ENCODE measurements around the gene MINDY2. TPM values are rescaled to one million over a fixed set of nuclear protein-coding genes. Genes with fewer than 3 reads are reported as not detected.
"Not testable (repeated sequence)": the region's sequence is repeated elsewhere in the genome, so short reads cannot be mapped to it uniquely, and the experiment has no call there.

The MINDY2 gene
- polyA plus RNA-seq, 1 donor from 2014 or later: 14.1 TPM

GRCh38 chr15:58875343-58875742 is 104.2 kb downstream of the MINDY2 start:
- no peak overlapping the region for H3K4me3 Mint-ChIP-seq
- H3K27ac Mint-ChIP-seq: no peak overlapping the region
- H3K36me3 Mint-ChIP-seq: peaks cover 5% of the 10 kb centered on the region
- peaks cover 0 to 2% (median 0%) of the 10 kb centered on the region in 3 donors for H3K9me3 Mint-ChIP-seq
- H3K27me3 Mint-ChIP-seq: no peaks in the 10 kb centered on the region
- peaks cover 0 to 2% (median 0%) of the 10 kb centered on the region in 3 donors for H3K4me1 Mint-ChIP-seq

DNA sequence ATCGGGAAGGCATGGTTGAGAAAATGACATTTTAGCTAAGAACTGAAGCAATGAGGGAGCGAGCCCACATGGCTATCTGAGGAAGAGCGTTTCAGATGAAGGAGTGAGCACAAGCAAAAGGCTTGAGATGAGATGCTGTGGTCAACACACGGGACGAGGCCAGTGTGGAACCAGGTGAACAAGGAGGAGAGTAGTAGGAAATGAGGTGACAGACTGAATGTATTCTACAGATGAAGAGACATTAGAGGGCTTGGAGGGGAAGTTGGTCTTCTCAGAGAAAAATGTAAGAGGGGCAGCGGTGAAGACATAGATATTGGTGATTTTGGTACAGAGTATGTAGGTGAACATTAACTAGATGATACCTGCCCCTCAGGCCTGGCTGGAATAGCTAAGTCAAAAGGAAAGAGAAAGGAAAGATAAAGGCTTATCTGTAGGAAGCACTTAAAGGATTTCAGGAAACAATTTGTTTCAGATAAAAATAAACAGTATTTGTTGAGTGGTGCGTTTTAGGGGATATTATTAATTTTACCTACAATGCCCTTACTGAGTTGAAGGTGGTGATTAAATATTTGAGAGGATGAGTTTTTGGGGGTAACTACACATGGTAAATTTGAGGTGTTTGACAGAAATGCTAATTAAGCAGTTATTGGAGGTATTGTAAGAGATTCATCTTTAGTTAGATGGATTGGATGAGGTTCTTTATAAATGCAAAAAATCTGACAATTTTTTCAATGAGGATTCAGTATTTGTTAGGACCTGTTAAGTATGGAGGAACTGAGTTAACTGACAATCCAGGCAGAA is 105.4 kb downstream of the MINDY2 start:
- Mint-ChIP-seq H3K27me3 (no peaks in the 10 kb centered on the region), H3K27ac (peak overlapping the region in 1 of 3 donors; percentile 2), H3K9me3 (peaks cover 0 to 2% (median 0%) of the 10 kb centered on the region in 3 donors), H3K36me3 (peaks cover 5% of the 10 kb centered on the region), H3K4me3 (no peak overlapping the region), H3K4me1 (peaks cover 0 to 2% (median 0%) of the 10 kb centered on the region in 3 donors)

DNA sequence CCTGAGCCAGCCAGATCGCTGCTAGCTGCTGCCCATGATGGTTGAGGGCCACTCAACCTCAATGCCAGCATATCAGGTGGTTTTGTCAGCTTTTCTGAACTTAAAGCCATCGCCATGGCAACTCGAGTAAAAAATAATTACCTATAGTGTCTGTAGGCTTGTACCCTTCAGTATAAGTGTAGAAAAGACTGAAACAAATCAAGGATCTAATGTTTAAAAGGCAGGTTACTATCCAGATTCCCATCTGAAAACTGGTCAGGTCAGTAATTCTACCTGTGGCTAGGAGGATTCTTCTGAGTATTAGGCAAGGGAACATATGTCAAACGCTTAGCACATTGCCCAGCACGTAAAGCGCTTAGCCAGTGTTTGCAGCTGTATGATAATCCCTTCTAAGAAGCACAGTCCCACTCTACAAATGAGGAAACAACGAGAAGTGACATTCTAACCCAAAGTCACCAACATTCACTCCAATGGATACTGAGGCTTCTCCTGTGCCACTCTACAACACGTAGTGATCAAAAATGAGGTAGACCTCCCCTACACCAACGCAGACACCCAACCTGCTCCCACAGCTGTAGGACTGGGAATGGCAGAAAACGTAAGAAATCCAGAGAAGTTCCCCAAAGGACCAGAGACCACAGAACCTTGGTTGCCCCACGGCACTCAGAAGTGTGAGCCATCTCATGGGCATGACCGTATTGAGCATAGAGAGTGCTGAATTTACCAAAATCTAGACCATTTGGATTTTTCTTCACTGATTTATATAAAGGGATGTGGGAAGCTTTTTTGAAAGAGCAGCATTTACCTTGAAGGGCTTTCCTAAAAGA is 107.1 kb downstream of the MINDY2 start:
- Mint-ChIP-seq H3K9me3 (peaks cover 0 to 2% (median 0%) of the 10 kb centered on the region in 3 donors), H3K4me1 (peaks cover 0 to 2% (median 0%) of the 10 kb centered on the region in 3 donors), H3K36me3 (peaks cover 11% of the 10 kb centered on the region), H3K27me3 (no peaks in the 10 kb centered on the region), H3K4me3 (no peak overlapping the region), H3K27ac (no peak overlapping the region)

DNA sequence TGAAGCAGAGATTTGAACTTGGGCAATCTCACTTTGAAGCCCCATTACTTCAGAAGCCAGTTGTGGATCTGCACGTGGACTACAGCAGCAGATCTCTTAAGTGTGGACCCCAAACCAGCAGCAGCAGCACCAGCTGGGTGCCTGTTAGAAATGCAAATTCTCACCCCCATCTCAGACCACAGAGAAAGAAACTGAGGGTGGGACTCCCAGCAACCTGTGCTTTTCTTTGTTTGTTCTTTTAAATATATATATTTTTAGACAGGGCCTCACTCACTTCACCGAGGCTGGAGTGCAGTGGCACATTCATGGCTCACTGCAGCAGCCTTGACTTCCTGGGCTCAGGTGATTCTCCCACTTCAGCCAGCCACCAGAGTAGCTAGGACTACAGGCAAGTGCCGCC is 109.2 kb downstream of the MINDY2 start:
- no peaks in the 10 kb centered on the region for H3K27me3 Mint-ChIP-seq
- H3K36me3 Mint-ChIP-seq: peaks cover 13% of the 10 kb centered on the region
- no peak overlapping the region for H3K4me3 Mint-ChIP-seq
- H3K9me3 Mint-ChIP-seq: peaks cover 0 to 2% (median 0%) of the 10 kb centered on the region in 3 donors
- H3K4me1 Mint-ChIP-seq: peaks cover 0 to 2% (median 0%) of the 10 kb centered on the region in 3 donors
- no peak overlapping the region for H3K27ac Mint-ChIP-seq

DNA sequence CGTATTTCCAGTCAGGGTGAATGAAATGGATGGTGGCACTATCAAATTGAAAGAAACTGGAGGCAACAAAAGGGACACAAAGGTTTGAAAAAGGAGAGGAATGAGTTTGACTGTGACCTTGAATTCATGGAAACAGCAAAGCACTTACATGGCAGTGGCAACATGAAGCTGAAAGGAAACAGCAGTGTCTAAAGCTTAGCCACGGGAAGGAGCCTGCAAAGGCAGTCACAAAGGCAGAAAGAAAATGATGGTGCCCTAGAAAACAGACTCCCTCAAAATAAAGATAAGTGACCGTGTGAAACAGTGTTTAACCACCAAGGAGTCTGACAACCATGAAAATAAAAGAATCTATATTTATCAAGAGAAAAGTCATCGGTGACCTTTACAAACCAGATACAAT is 111.1 kb downstream of the MINDY2 start:
- Mint-ChIP-seq H3K36me3 (peaks cover 19% of the 10 kb centered on the region), H3K4me3 (no peak overlapping the region), H3K27me3 (no peaks in the 10 kb centered on the region), H3K4me1 (peaks cover 0 to 2% (median 0%) of the 10 kb centered on the region in 3 donors), H3K27ac (no peak overlapping the region), H3K9me3 (no peaks in the 10 kb centered on the region)

DNA sequence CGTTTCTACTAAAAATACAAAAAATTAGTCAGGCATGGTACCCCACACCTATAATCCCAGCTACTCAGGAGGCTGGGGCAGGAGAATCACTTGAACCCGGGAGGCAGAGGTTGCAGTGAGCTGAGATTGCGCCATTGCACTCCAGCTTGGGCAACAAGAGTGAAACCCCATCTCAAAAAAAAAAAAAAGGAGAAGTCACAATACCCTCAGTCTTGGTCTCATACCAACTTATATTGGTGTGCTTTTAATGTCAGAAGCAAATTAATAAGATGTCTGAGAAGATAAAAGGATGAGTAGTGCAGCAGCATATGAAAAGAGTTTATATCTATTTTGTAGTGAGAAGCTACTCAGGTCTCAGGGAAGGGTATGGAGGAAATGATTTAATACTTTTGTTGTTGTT is 112.8 kb downstream of the MINDY2 start:
- not testable (repeated sequence) for H3K27ac Mint-ChIP-seq, H3K4me1 Mint-ChIP-seq, H3K4me3 Mint-ChIP-seq, H3K9me3 Mint-ChIP-seq, H3K27me3 Mint-ChIP-seq
- H3K36me3 Mint-ChIP-seq: peaks cover 16% of the 10 kb centered on the region

DNA sequence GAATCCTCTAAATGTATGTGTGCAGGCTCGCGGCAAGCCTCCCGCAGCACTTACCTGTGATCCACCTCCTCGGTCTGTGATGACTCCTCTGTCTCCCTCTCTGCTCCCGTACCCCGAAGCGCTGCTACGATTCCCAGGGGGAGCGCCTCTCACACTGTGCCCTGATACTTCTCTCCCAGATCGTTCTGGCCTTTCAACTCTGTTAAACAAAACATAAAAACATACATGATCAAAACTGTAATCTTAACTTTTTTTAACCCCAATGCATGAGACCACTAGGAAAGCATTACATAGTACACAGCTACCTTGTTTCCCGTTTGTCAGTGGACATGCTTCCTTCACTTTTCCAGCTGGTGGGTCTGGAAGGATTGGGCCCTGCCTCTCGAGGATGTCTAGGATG is 115.8 kb downstream of the MINDY2 start:
- no peaks in the 10 kb centered on the region for H3K9me3 Mint-ChIP-seq
- H3K36me3 Mint-ChIP-seq: peaks cover 19% of the 10 kb centered on the region
- H3K27ac Mint-ChIP-seq: no peak overlapping the region
- peak overlapping the region in 1 of 4 donors; percentile 39 for H3K4me3 Mint-ChIP-seq
- peaks cover 0 to 2% (median 0%) of the 10 kb centered on the region in 3 donors for H3K4me1 Mint-ChIP-seq
- H3K27me3 Mint-ChIP-seq: no peaks in the 10 kb centered on the region

DNA sequence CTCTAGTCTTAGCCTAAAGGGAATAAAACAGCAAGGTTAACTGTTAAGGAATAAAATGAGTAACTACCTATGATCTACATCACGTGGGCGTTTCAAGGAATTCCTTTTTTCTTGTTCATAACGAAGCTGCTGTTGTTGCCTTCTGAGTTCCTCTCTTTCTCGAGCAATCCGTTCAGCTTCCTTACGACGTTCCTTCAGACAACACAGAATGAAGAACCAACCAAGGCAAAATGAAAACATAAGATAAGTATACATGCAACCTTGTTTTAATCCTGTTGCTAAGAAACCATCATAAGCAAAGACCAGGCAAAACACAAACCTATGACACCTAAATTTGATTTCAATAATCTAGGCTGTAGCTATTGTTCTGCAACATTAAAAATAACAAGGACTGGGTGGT is 118.3 kb downstream of the MINDY2 start:
- Mint-ChIP-seq H3K9me3 (no peaks in the 10 kb centered on the region), H3K4me3 (no peak overlapping the region), H3K27me3 (no peaks in the 10 kb centered on the region), H3K4me1 (peaks cover 0 to 2% (median 0%) of the 10 kb centered on the region in 3 donors), H3K36me3 (peaks cover 13% of the 10 kb centered on the region), H3K27ac (no peak overlapping the region)

- H3K27ac Mint-ChIP-seq: peak overlapping the region in 1 of 3 donors; percentile 43
- peaks cover 0 to 5% (median 2%) of the 10 kb centered on the region in 3 donors for H3K4me1 Mint-ChIP-seq
- no peaks in the 10 kb centered on the region for H3K27me3 Mint-ChIP-seq
- peaks cover 4% of the 10 kb centered on the region for H3K36me3 Mint-ChIP-seq
- H3K4me3 Mint-ChIP-seq: no peak overlapping the region
- no peaks in the 10 kb centered on the region for H3K9me3 Mint-ChIP-seq
These were observed 127.1 kb downstream of the MINDY2 start for GRCh38 chr15:58898150-58898680.

DNA sequence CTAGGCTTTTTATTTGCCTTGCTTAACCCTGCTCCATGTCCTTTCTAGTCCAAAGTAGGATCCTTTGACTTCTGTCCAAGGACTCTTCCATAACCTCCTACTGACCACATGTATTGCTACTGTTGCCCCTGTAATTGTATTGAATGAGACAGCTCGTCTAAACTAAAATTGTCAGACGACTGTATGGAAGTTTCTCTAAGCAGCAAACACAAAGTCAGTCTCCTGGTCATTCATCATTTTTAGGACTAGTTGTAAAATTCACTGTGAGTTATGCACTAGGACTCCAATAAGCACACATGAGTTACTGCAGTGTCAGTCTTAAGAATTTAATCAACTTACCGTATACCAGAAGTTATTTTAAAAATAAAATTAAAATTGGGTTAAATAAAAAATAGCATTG is 129.5 kb downstream of the MINDY2 start:
- Mint-ChIP-seq H3K4me1 (peaks cover 0 to 5% (median 2%) of the 10 kb centered on the region in 3 donors), H3K4me3 (no peak overlapping the region), H3K9me3 (no peaks in the 10 kb centered on the region), H3K27me3 (no peaks in the 10 kb centered on the region), H3K27ac (peak overlapping the region in 1 of 3 donors; percentile 61), H3K36me3 (peaks cover 4% of the 10 kb centered on the region)

GRCh38 chr15:58908550-58909309 is 137.6 kb downstream of the MINDY2 start:
- Mint-ChIP-seq H3K27me3 (no peaks in the 10 kb centered on the region), H3K4me1 (peaks cover 13 to 24% (median 15%) of the 10 kb centered on the region in 3 donors), H3K9me3 (no peaks in the 10 kb centered on the region), H3K36me3 (peaks cover 1% of the 10 kb centered on the region), H3K4me3 (no peak overlapping the region), H3K27ac (peak overlapping the region in 2 of 3 donors; percentile 23 to 47)

DNA sequence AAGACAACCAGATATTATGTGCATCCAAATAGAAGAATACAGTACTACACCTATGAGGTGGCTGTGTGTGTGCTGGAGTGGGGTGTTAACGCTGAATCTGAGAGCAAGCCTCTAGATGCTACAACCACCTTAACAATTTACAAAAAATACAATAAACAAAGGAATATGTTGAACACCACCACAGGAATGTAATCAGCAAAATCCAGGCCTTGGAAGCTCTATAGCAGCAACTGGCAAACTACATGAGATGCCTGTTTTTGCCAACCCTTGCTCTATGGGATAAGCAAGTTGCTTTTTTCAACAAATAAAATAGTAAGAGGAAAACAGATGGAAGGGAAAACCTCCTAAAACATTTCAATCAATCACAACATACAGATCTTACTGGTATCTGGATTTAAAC is 138.5 kb downstream of the MINDY2 start:
- peaks cover 16 to 31% (median 19%) of the 10 kb centered on the region in 3 donors for H3K4me1 Mint-ChIP-seq
- peaks cover 1% of the 10 kb centered on the region for H3K36me3 Mint-ChIP-seq
- H3K27me3 Mint-ChIP-seq: no peaks in the 10 kb centered on the region
- no peaks in the 10 kb centered on the region for H3K9me3 Mint-ChIP-seq
- H3K4me3 Mint-ChIP-seq: no peak overlapping the region
- peak overlapping the region in 2 of 3 donors; percentile 23 to 39 for H3K27ac Mint-ChIP-seq

GRCh38 chr15:58910456-58910855 is 139.4 kb downstream of the MINDY2 start:
- Mint-ChIP-seq H3K4me3 (no peak overlapping the region), H3K9me3 (no peaks in the 10 kb centered on the region), H3K27me3 (no peaks in the 10 kb centered on the region), H3K36me3 (peaks cover 1% of the 10 kb centered on the region), H3K4me1 (peaks cover 16 to 34% (median 20%) of the 10 kb centered on the region in 3 donors), H3K27ac (no peak overlapping the region)

Measured in IgD-negative memory B cell (primary cell).